Epithelial cell of proximal tubule (primary cell): Measurements from ENCODE around the gene COMMD10. TPM values are rescaled to one million over a fixed set of nuclear protein-coding genes. Genes with fewer than 3 reads are reported as not detected.

Source experiments
- DNase-seq: peaks from one replicate; pipeline ENCODE4 v3.0.0-alpha.2; 2011; ENCODE audit warnings: low read depth
- H3K4me3 ChIP-seq: 2 replicates; pipeline ENCODE4 v1.5.1; 2011; ENCODE audit warnings: low read depth, mild to moderate bottlenecking, low read length
- total RNA-seq: library from RNA; depleted of rRNA; stranded (reverse); fragments of >200 nt; gene quantifications from 2 replicates; pipeline ENCODE4 v1.2.3, GENCODE V29; 2015
- TF ChIP-seq, protein P1 (sequence below): conservative IDR thresholded peaks from 2 replicates; pipeline ENCODE4 v1.5.1; 2012; ENCODE audit warnings: low read depth, mild to moderate bottlenecking, low read length

The COMMD10 gene
- total RNA-seq, 1 donor from 2014 or later = 32.2 TPM

GRCh38 chr5:116153687-116154174, 68.9 kb downstream of the COMMD10 start:
- DNase-seq = no peak
- TF ChIP-seq, protein P1, sequence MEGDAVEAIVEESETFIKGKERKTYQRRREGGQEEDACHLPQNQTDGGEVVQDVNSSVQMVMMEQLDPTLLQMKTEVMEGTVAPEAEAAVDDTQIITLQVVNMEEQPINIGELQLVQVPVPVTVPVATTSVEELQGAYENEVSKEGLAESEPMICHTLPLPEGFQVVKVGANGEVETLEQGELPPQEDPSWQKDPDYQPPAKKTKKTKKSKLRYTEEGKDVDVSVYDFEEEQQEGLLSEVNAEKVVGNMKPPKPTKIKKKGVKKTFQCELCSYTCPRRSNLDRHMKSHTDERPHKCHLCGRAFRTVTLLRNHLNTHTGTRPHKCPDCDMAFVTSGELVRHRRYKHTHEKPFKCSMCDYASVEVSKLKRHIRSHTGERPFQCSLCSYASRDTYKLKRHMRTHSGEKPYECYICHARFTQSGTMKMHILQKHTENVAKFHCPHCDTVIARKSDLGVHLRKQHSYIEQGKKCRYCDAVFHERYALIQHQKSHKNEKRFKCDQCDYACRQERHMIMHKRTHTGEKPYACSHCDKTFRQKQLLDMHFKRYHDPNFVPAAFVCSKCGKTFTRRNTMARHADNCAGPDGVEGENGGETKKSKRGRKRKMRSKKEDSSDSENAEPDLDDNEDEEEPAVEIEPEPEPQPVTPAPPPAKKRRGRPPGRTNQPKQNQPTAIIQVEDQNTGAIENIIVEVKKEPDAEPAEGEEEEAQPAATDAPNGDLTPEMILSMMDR = no peak
- H3K4me3 ChIP-seq = no peak overlapping the region

- no peak overlapping the region for H3K4me3 ChIP-seq
- TF ChIP-seq, protein P1 = no peak
- no peak for DNase-seq
Observed at GRCh38 chr5:116154252-116154651, 69.4 kb downstream of the COMMD10 start.

- TF ChIP-seq, protein P1 = no peak
- DNase-seq = no peak
- H3K4me3 ChIP-seq = no peak overlapping the region
Observed at GRCh38 chr5:116154931-116155330, 70.1 kb downstream of the COMMD10 start.

DNA sequence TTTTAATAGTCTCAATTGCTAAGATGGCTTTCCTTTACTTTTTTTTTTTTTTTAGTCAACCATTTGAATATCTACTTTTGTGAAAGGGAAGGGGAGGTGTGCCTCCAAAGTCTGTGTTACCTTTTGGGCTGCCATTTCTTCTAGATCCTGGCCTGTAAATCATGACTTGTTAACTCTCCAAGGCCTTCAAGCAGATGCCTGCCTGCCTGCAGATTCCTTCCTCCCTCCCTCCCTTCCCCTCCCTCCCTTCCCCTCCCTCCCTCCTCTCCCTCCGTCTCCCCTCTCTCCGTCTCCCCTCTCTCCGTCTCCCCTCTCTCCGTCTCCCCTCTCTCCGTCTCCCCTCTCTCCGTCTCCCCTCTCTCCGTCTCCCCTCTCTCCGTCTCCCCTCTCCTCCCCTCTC, 73.1 kb downstream of the COMMD10 start:
- no peak for DNase-seq
- no peak overlapping the region for H3K4me3 ChIP-seq
- TF ChIP-seq, protein P1 = no peak

DNA sequence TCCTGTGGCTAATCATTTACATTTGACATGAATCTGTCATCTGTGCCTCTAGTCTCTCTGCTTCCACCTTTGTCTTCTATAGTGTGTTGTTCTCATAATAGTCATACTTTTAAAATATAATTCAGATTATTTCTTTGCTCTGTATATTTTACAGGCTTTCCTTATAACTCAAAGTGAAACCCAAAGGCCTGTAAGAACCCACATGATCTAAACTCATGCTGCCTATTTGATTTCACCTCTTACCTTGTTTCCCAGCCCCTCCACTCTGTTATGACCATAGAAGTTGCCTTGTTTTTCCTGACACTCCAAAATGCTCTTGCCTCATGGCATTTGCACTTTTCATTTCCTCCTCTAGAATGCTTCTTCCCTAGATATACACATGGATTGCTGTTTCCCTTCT, 74.2 kb downstream of the COMMD10 start:
- TF ChIP-seq, protein P1 = no peak
- DNase-seq = no peak
- no peak overlapping the region for H3K4me3 ChIP-seq

DNA sequence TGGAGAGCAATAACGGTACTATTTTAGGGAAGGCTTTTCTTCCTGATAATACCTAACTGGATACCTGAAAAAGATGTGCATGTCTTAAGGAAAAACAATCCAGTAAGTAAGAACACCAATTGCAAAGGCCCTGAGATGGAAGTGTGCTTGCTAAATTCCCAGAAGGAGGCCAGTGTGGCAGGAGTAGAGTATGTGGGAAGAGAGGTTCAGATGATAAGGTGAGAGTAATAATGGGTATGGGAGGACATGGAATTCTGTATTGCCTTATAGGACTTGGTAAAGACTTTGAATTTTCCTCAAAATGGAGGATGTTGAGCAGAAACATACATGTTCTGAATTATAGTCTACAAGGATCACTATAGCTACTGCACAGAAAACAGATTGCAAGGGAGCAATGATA, 89.3 kb downstream of the COMMD10 start:
- H3K4me3 ChIP-seq = no peak overlapping the region
- TF ChIP-seq, protein P1 = no peak
- no peak for DNase-seq

DNA sequence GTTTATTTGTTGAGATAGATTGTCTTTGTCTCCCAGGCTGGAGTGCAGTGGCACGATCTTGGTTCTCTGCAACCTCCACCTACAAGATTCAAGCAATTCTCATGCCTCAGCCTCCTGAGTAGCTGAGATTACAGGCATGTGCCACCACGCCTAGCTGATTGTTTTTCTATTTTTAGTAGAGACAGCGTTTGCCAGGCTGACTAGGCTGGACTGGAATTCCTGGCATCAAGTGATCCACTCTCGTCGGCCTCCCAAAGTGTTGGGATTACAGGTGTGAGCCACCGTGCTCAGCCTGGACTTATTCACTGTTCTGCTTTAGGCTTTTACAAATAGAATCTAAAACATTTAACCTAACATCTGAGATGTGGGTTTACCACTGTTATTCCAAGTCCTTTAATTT, 91.3 kb downstream of the COMMD10 start:
- TF ChIP-seq, protein P1 = no peak
- H3K4me3 ChIP-seq = no peak overlapping the region
- DNase-seq = peak; percentile 3
